A673 (cell line): ENCODE data around the gene FRMD4A.

Source experiments
- EZH2 ChIP-seq: fragments of 200-600 bp; sonication (generic); IDR thresholded peaks from 2 replicates; pipeline ENCODE4 v1.6.1; 2017; ENCODE audit warnings: borderline replicate concordance, low read depth, mild to moderate bottlenecking, mixed read lengths, antibody characterized with exemption, low read length; ENCODE audit not compliant: poor library complexity, severe bottlenecking
- TF ChIP-seq, protein P1 (sequence below): fragments of 300-800, 200-600 bp; sonication (generic); conservative IDR thresholded peaks from 2 replicates; pipeline ENCODE4 v1.5.1; 2017; ENCODE audit warnings: low read depth, mild to moderate bottlenecking, antibody characterized with exemption, low read length, moderate library complexity, mixed read lengths

DNA sequence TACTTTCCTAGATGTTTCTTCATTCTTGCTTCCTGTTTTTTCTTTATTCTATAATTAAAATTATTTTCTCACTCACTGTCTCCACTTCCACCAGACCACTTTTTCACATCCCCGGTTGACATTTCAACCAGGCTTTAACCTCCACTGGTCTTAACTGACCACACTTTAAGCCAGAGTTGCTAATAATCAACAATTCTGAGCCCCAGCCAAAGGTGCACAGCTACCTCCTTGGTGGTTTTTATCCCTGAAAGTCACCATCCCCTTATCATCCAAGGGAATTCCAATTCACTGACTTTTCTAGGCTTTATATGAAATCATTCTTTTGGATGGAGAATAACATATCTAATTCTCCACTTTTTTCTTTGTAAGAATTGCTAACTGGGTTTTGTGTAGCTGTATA lies 138.9 kb downstream of the FRMD4A start:
- TF ChIP-seq, protein P1, sequence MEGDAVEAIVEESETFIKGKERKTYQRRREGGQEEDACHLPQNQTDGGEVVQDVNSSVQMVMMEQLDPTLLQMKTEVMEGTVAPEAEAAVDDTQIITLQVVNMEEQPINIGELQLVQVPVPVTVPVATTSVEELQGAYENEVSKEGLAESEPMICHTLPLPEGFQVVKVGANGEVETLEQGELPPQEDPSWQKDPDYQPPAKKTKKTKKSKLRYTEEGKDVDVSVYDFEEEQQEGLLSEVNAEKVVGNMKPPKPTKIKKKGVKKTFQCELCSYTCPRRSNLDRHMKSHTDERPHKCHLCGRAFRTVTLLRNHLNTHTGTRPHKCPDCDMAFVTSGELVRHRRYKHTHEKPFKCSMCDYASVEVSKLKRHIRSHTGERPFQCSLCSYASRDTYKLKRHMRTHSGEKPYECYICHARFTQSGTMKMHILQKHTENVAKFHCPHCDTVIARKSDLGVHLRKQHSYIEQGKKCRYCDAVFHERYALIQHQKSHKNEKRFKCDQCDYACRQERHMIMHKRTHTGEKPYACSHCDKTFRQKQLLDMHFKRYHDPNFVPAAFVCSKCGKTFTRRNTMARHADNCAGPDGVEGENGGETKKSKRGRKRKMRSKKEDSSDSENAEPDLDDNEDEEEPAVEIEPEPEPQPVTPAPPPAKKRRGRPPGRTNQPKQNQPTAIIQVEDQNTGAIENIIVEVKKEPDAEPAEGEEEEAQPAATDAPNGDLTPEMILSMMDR, result no peak
- no peak for TF ChIP-seq EZH2
